ENCODE data around the gene CYP26A1. TPM values are rescaled to one million over a fixed set of nuclear protein-coding genes. Genes with fewer than 3 reads are reported as not detected.

CYP26A1 gene
- total and polyA plus RNA-seq, 9 donors = 0.22 TPM; not detected in 8

DNA sequence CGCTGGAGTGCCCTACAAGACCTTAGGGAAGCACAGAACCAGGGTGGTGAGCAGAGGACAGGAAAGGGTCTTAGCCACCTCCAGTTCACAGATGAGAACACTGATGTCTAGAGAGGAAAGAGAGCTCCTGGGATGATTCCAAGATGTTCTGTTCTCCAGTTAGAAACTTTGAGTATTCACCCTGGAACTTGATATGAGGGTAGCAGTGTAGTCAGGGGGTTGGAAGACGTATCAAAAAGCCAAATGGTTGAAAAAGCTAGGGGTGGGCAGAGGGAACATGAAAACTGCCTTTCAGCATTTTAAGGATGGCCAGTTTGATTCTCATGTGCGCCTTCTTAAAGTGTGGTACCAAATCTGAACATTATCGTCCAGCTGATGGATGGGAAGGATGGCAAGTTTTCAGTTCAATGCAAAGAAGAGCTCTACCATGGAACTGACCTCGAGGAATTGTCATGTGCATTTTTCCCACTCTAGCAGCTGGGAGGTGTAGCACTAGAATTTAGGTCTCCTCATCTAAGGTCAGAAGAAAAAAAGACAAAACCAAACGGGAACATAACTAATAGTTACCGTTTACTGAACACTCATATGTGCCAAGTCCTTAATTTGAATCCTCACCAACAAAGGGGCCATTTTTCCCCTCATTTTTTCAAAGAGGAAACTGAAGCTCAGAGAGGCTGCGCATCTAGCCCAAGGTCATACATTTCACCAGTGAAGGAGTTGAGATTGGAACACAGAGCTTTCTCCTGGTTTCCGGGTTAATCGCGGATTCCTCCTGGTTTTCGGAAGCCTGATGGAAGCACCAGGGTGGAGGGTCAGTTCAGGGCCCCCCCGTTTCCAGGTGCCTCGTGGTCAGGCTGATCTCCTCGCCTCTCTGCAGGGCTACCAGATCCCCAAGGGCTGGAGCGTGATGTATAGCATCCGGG lies 6.0 kb upstream of the CYP26A1 start:
- Histone ChIP-seq H3K36me3 (no peaks in the 10 kb centered on the region), H3K27ac (no peak overlapping the region), H3K4me1 (ENCODE audit: insufficient read depth) (peaks cover 11% of the 10 kb centered on the region), H3K4me3 (no peak overlapping the region), H3K9me3 (no peaks in the 10 kb centered on the region), H3K27me3 (no peaks in the 10 kb centered on the region)
- 10 to 13% (median 10%) methylated on average over 17 of the region's 17 CpGs for WGBS, 3 donors
- DNase-seq = no peak
- no peak for TF ChIP-seq EP300 (IDR thresholded peaks at IDR 0.05)
- no peak for TF ChIP-seq POLR2A (IDR thresholded peaks at IDR 0.05)
- no peak for TF ChIP-seq CTCF (IDR thresholded peaks at IDR 0.05)
- intact Hi-C loops (cut with DNase I) = no loop called here

GRCh38 chr10:93068411-93069244 lies 5.1 kb upstream of the CYP26A1 start:
- Histone ChIP-seq H3K36me3 (no peaks in the 10 kb centered on the region), H3K27ac (no peak overlapping the region), H3K4me3 (no peak overlapping the region), H3K9me3 (no peaks in the 10 kb centered on the region), H3K27me3 (no peaks in the 10 kb centered on the region), H3K4me1 (ENCODE audit: insufficient read depth) (peaks cover 10% of the 10 kb centered on the region)
- TF ChIP-seq POLR2A (IDR thresholded peaks at IDR 0.05) (no peak), EP300 (IDR thresholded peaks at IDR 0.05) (no peak), CTCF (IDR thresholded peaks at IDR 0.05) (no peak)
- DNase-seq = no peak
- intact Hi-C loops (cut with DNase I) = no loop called here
- WGBS, 3 donors = 2 to 3% (median 2%) methylated on average over 71 to 73 of the region's 73 CpGs

DNA sequence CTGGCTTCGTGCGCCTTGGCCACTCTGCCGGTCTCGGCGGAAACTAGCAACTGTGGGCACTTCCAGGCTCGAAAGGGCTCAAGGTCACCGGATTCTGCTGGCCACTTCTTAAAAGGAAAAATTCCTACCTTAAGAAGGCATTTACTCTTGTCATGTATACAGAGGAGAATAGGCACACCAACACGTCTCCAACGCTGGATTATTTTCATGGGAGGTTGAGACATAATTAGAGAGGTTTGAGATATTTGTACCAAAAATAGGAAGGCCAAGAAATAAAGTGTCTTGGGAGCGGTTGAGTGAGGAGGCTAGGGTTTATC lies 4.5 kb upstream of the CYP26A1 start:
- DNase-seq = no peak
- WGBS, 3 donors = 17 to 27% (median 23%) methylated on average over 10 of the region's 10 CpGs
- no peaks in the 10 kb centered on the region for H3K27me3 ChIP-seq

More for the DNA sequence above, 4.5 kb upstream of the CYP26A1 start:
- H3K36me3 ChIP-seq = no peaks in the 10 kb centered on the region
- no peaks in the 10 kb centered on the region for H3K9me3 ChIP-seq
- intact Hi-C loops (cut with DNase I) = no loop called here
- H3K4me3 ChIP-seq = no peak overlapping the region
- TF ChIP-seq EP300 (IDR thresholded peaks at IDR 0.05) = no peak
- TF ChIP-seq CTCF (IDR thresholded peaks at IDR 0.05) = no peak
- TF ChIP-seq POLR2A (IDR thresholded peaks at IDR 0.05) = no peak
- H3K4me1 ChIP-seq (ENCODE audit: insufficient read depth) = peaks cover 12% of the 10 kb centered on the region
- no peak overlapping the region for H3K27ac ChIP-seq

All from ovary (tissue), 9 donors.